CD4-positive, alpha-beta T cell (primary cell): ENCODE results near the gene CCP110. TPM values are rescaled to one million over a fixed set of nuclear protein-coding genes. Genes with fewer than 3 reads are reported as not detected.

Source experiments
- ATAC-seq: fragments of 200-7000 bp; cut with Tn5 transposase; one replicate; pipeline ENCODE4 v1.10.0; 2022; ENCODE audit warnings: mild to moderate bottlenecking; ENCODE audit not compliant: poor library complexity
- CTCF ChIA-PET: fragments of 350-600 bp; sonication (Branson Sonifier 250); formaldehyde crosslinking; loops from one replicate; lab custom pipeline; 2021; ENCODE audit warnings: antibody characterized with exemption, inconsistent platforms; lab: Charles Lee
- POLR2A ChIA-PET: fragments of 350-600 bp; sonication (Branson Sonifier 250); formaldehyde crosslinking; loops from one replicate; lab custom pipeline; 2021; ENCODE audit warnings: antibody characterized with exemption, inconsistent platforms; lab: Charles Lee
- DNase-seq, 14 experiments: peaks; one replicate each; pipeline ENCODE4 v3.0.0-alpha.2; 2013 to 2020; ENCODE audit warnings: mixed read lengths in 2 of 14
- H3K27ac ChIP-seq, 2 donors: one replicate each; pipeline versions ENCODE4 v1.5.1 to v1.7.0; 2013; ENCODE audit warnings: low read length in 2 of 2, low read depth in 1 of 2, mild to moderate bottlenecking in 1 of 2
- H3K27me3 ChIP-seq, 2 experiments: 1 replicate in 1 of 2; 2 replicates in 1 of 2; pipeline versions ENCODE4 v1.6.1 to v1.7.0; 2013; ENCODE audit warnings: low read length in 2 of 2, control low read depth in 1 of 2, mild to moderate bottlenecking in 1 of 2, moderate library complexity in 1 of 2; ENCODE audit not compliant: insufficient read depth in 2 of 2, control insufficient read depth in 1 of 2
- H3K36me3 ChIP-seq: one replicate; pipeline ENCODE4 v1.6.1; 2013; ENCODE audit warnings: low read length, control low read depth; ENCODE audit not compliant: insufficient read depth
- H3K4me1 ChIP-seq: one replicate; pipeline ENCODE4 v1.6.1; 2013; ENCODE audit warnings: low read length, control low read depth; ENCODE audit not compliant: insufficient read depth
- H3K4me3 ChIP-seq: one replicate; pipeline ENCODE4 v1.5.1; 2013; ENCODE audit warnings: mild to moderate bottlenecking, low read length, moderate library complexity
- H3K9me3 ChIP-seq, 2 experiments: 1 replicate in 1 of 2; 2 replicates in 1 of 2; pipeline versions ENCODE4 v1.6.1 to v1.7.0; 2013; ENCODE audit warnings: low read length in 2 of 2, mild to moderate bottlenecking in 2 of 2, control low read depth in 1 of 2, moderate library complexity in 1 of 2; ENCODE audit not compliant: control insufficient read depth in 1 of 2, insufficient read depth in 1 of 2
- H3K27ac Mint-ChIP-seq: one replicate; pipeline ENCODE4 v1.8.0; 2020; ENCODE audit warnings: mixed read lengths
- H3K27me3 Mint-ChIP-seq: one replicate; pipeline ENCODE4 v1.8.0; 2021; ENCODE audit warnings: mixed read lengths
- H3K36me3 Mint-ChIP-seq: one replicate; pipeline ENCODE4 v1.8.0; 2021; ENCODE audit warnings: low read depth, mixed read lengths
- H3K4me1 Mint-ChIP-seq: one replicate; pipeline ENCODE4 v1.8.0; 2021; ENCODE audit warnings: low read depth, mixed read lengths
- H3K4me3 Mint-ChIP-seq: one replicate; pipeline ENCODE4 v1.8.0; 2020; ENCODE audit warnings: mild to moderate bottlenecking, mixed read lengths
- H3K9me3 Mint-ChIP-seq: one replicate; pipeline ENCODE4 v1.8.0; 2020; ENCODE audit warnings: mixed read lengths
- intact Hi-C, 2 experiments: fragments of 100-400 bp; cut with DNase I in 1 of 2; cut with micrococcal nuclease in 1 of 2; formaldehyde crosslinking; loops; one replicate each; pipeline versions ENCODE4 v1.15.1 to v1.9.0; 2023 to 2025; cut with DNase I, micrococcal nuclease
- total RNA-seq, 174 experiments: library from RNA in 2 of 174; stranded (reverse) in 2 of 174; gene quantifications; one replicate each; pipeline ENCODE4 v1.2.3 and lab custom pipeline; 2021 to 2026
- TF ChIP-seq, protein P1 (sequence below): fragments of 200-600 bp; IDR thresholded peaks from one replicate; pipeline ENCODE4 v1.8.0; 2022; ENCODE audit warnings: antibody characterized with exemption, mild to moderate bottlenecking

The CCP110 gene
- total RNA-seq, 2 experiments from 2014 or later: 14.8 to 15.4 TPM

DNA sequence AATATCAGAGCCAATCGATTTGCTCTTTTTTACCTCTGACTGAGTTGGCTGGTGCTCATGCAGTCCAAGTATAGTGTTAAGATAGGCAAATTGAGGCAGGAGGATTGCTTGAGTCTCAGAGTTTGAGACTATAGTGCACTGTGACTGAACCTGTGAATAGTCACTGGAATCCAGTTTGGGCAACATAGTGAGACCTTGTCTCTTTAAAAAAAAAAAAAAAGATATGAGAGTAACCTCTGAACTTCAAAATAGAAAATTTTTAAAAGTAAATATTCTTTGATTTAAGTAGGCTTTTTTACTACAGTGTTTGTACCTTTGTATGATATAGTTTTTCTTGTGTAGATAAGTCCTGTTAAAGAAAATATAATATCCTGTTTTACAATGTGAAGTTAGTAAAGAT, 3.4 kb downstream of the CCP110 start:
- intact Hi-C loops: loop anchor here in 1 of 2 experiments (10.0 kb wide), 1 partner anchor 1378 kb away; the partner anchor contains the start of genes DCUN1D3 and LYRM1
- H3K27ac Mint-ChIP-seq: no peak overlapping the region

DNA sequence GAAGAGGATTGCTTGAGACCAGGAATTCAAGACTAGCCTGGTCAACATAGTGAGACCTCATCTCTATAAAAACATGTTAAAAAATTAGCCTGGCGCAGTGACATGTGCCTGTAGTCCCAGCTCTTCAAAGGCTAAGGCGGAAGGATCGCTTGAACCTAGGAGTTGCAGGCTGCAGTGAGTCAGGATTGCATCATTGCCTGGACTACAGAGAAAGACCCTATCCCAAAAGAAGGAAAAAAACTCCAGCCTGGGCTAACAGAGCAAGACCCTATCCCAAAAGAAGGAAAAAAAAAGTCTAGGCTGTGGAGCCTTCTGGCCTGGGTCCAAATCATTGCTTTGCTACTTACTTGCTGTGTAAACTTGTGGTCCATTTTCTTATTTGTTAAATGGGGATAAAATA, 4.9 kb downstream of the CCP110 start:
- Histone ChIP-seq H3K27ac (no peak overlapping the region), H3K9me3 (no peaks in the 10 kb centered on the region), H3K4me1 (peaks cover 13% of the 10 kb centered on the region), H3K27me3 (no peaks in the 10 kb centered on the region), H3K36me3 (peaks cover 15% of the 10 kb centered on the region), H3K4me3 (no peak overlapping the region)
- no peak overlapping the region for H3K27ac Mint-ChIP-seq
- H3K4me1 Mint-ChIP-seq: peaks cover 20% of the 10 kb centered on the region
- intact Hi-C loops: loop anchor here in 1 of 2 experiments (10.0 kb wide), 1 partner anchor 1376 kb away; the partner anchor contains the start of genes DCUN1D3 and LYRM1
- no peaks in the 10 kb centered on the region for H3K27me3 Mint-ChIP-seq
- H3K9me3 Mint-ChIP-seq: no peaks in the 10 kb centered on the region
- ATAC-seq (no peak), DNase-seq (no peak)
- ChIA-PET CTCF (interaction anchor here (1.6 kb wide), 1 partner anchor 26 kb away, joined by 6 read pairs; the partner anchor contains the start of gene VPS35L), POLR2A (no interaction called here)
- TF ChIP-seq, protein P1, sequence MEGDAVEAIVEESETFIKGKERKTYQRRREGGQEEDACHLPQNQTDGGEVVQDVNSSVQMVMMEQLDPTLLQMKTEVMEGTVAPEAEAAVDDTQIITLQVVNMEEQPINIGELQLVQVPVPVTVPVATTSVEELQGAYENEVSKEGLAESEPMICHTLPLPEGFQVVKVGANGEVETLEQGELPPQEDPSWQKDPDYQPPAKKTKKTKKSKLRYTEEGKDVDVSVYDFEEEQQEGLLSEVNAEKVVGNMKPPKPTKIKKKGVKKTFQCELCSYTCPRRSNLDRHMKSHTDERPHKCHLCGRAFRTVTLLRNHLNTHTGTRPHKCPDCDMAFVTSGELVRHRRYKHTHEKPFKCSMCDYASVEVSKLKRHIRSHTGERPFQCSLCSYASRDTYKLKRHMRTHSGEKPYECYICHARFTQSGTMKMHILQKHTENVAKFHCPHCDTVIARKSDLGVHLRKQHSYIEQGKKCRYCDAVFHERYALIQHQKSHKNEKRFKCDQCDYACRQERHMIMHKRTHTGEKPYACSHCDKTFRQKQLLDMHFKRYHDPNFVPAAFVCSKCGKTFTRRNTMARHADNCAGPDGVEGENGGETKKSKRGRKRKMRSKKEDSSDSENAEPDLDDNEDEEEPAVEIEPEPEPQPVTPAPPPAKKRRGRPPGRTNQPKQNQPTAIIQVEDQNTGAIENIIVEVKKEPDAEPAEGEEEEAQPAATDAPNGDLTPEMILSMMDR: no peak
- H3K4me3 Mint-ChIP-seq: no peak overlapping the region
- H3K36me3 Mint-ChIP-seq: peaks cover 57% of the 10 kb centered on the region

More for the DNA sequence above, 3.4 kb downstream of the CCP110 start:
- Histone ChIP-seq H3K36me3 (peaks cover 15% of the 10 kb centered on the region), H3K4me1 (peaks cover 21% of the 10 kb centered on the region), H3K27ac (no peak overlapping the region), H3K4me3 (no peak overlapping the region), H3K9me3 (no peaks in the 10 kb centered on the region), H3K27me3 (no peaks in the 10 kb centered on the region)
- DNase-seq (no peak), ATAC-seq (no peak)
- ChIA-PET POLR2A (interaction anchor here (0.6 kb wide), 1 partner anchor 28 kb away, joined by 3 read pairs; no protein-coding TSS in a partner anchor), CTCF (interaction anchor here (4.1 kb wide), 1 partner anchor 28 kb away, joined by 40 read pairs; the partner anchor contains the start of gene VPS35L)
- TF ChIP-seq, protein P1: no peak
- no peaks in the 10 kb centered on the region for H3K9me3 Mint-ChIP-seq
- peaks cover 45% of the 10 kb centered on the region for H3K36me3 Mint-ChIP-seq
- H3K4me1 Mint-ChIP-seq: peaks cover 28% of the 10 kb centered on the region
- no peaks in the 10 kb centered on the region for H3K27me3 Mint-ChIP-seq
- H3K4me3 Mint-ChIP-seq: no peak overlapping the region

DNA sequence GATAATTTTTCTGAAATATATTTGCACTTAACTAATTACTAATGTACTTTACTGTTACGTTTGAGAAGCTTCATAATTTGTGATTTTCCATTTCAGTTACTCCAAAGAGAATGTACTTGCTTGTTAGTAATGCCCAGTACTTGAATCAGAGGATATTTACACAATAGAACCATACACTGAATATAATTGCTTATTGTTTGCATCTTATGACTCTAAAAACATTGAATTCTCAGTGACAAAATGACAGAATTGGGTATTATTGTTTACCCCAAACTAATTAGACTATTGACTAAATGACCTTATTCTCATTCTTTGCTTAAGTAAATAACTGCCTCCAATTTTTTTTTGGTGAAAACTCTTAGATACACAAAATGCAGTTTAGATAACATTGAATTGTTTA, 8.9 kb downstream of the CCP110 start:
- peaks cover 77% of the 10 kb centered on the region for H3K36me3 Mint-ChIP-seq
- H3K4me1 Mint-ChIP-seq: no peaks in the 10 kb centered on the region
- POLR2A ChIA-PET: no interaction called here
- peaks cover 21% of the 10 kb centered on the region for H3K36me3 ChIP-seq
- no peak overlapping the region for H3K4me3 ChIP-seq
- intact Hi-C loops: no loop called here
- no peak overlapping the region for H3K27ac Mint-ChIP-seq
- H3K9me3 Mint-ChIP-seq: no peaks in the 10 kb centered on the region
- no peak overlapping the region for H3K4me3 Mint-ChIP-seq
- CTCF ChIA-PET: no interaction called here
- no peaks in the 10 kb centered on the region for H3K27me3 Mint-ChIP-seq
- no peaks in the 10 kb centered on the region for H3K27me3 ChIP-seq
- no peak for DNase-seq
- H3K4me1 ChIP-seq: no peaks in the 10 kb centered on the region
- ATAC-seq: no peak
- H3K9me3 ChIP-seq: no peaks in the 10 kb centered on the region
- H3K27ac ChIP-seq: no peak overlapping the region
- TF ChIP-seq, protein P1: no peak
